ENCODE measurements around the gene OVCA2.

DNA sequence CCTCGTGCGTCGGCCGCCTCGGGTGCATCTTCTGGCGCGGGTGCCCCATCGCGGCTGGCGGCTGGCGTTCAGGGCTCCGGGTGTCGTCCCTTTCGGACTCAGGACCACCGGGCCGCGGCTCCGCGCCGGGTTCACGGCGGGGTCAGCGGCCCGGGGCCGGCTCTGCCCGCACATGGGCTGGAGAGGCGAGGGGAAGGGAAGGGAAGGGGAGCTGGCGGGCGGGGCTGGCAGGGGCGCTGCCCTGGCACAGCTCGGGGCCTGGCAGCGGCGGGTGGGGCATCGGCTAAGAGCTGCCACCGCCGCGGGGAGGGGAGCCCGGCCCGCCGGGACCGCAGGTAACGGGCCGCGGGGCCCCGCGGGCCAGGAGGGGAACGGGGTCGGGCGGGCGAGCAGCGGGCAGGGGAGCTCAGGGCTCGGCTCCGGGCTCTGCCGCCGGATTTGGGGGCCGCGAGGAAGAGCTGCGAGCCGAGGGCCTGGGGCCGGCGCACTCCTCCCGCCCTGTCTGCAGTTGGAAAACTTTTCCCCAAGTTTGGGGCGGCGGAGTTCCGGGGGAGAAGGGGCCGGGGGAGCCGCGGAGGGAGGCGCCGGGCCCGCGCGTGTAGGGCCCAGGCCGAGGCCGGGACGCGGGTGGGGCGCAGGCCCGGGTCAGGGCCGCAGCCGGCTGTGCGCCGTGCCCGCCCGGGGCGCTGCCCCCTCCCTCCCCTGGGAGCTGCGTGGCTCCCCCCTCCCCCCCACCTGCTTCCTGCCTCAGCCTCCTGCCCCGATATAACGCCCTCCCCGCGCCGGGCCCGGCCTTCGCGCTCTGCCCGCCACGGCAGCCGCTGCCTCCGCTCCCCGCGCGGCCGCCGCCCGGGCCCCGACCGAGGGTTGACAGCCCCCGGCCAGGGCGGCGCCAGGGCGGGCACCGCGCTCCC is 13.7 kb downstream of the OVCA2 start:
- TF ChIP-seq, protein P1, sequence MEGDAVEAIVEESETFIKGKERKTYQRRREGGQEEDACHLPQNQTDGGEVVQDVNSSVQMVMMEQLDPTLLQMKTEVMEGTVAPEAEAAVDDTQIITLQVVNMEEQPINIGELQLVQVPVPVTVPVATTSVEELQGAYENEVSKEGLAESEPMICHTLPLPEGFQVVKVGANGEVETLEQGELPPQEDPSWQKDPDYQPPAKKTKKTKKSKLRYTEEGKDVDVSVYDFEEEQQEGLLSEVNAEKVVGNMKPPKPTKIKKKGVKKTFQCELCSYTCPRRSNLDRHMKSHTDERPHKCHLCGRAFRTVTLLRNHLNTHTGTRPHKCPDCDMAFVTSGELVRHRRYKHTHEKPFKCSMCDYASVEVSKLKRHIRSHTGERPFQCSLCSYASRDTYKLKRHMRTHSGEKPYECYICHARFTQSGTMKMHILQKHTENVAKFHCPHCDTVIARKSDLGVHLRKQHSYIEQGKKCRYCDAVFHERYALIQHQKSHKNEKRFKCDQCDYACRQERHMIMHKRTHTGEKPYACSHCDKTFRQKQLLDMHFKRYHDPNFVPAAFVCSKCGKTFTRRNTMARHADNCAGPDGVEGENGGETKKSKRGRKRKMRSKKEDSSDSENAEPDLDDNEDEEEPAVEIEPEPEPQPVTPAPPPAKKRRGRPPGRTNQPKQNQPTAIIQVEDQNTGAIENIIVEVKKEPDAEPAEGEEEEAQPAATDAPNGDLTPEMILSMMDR (IDR thresholded peaks at IDR 0.05 in 4 of 5, conservative IDR thresholded peaks at IDR 0.05 in 1 of 5): no peak
- TF ChIP-seq POLR2A (IDR thresholded peaks at IDR 0.05): no peak
